GM18511 (cell line): ENCODE data around the gene TSPAN5.
"Not testable (repeated sequence)": the region's sequence is repeated elsewhere in the genome, so short reads cannot be mapped to it uniquely, and the experiment has no call there.

ENCODE experiments used
- ATAC-seq: cut with Tn5 transposase; IDR thresholded peaks from one replicate; pipeline ENCODE4 v1.9.1; 2021; ENCODE audit warnings: mild to moderate bottlenecking, moderate library complexity; ENCODE audit not compliant: unreplicated experiment

The TSPAN5 gene

GRCh38 chr4:98658287-98659105 lies at the start of gene TSPAN5:
Gene TSPAN5, minus strand, starts transcription at chr4:98658611.
- ATAC-seq: peak; percentile 70

- no peak for ATAC-seq
Observed at GRCh38 chr4:98706935-98707334, 48.5 kb upstream of the TSPAN5 start.

GRCh38 chr4:98706200-98706813 lies 47.9 kb upstream of the TSPAN5 start:
- ATAC-seq: no peak

- ATAC-seq: not testable (repeated sequence)
Observed at GRCh38 chr4:98705586-98705985, 47.2 kb upstream of the TSPAN5 start.

- ATAC-seq: no peak
Observed at GRCh38 chr4:98700656-98701055, 42.2 kb upstream of the TSPAN5 start.

GRCh38 chr4:98694076-98694475 lies 35.7 kb upstream of the TSPAN5 start:
- no peak for ATAC-seq

GRCh38 chr4:98692411-98692810 lies 34.0 kb upstream of the TSPAN5 start:
- ATAC-seq: no peak

GRCh38 chr4:98691588-98691987 lies 33.2 kb upstream of the TSPAN5 start:
- no peak for ATAC-seq

GRCh38 chr4:98689507-98690174 lies 31.2 kb upstream of the TSPAN5 start:
- no peak for ATAC-seq

- ATAC-seq: no peak
Observed at GRCh38 chr4:98688411-98689290, 30.2 kb upstream of the TSPAN5 start.

GRCh38 chr4:98687876-98688275 lies 29.5 kb upstream of the TSPAN5 start:
- ATAC-seq: no peak

- no peak for ATAC-seq
Observed at GRCh38 chr4:98686847-98687246, 28.4 kb upstream of the TSPAN5 start.

- ATAC-seq: no peak
Observed at GRCh38 chr4:98686043-98686707, 27.8 kb upstream of the TSPAN5 start.

GRCh38 chr4:98685225-98686042 lies 27.0 kb upstream of the TSPAN5 start:
- no peak for ATAC-seq

- ATAC-seq: no peak
Observed at GRCh38 chr4:98682719-98683118, 24.3 kb upstream of the TSPAN5 start.

GRCh38 chr4:98680806-98681205 lies 22.4 kb upstream of the TSPAN5 start:
- no peak for ATAC-seq

GRCh38 chr4:98679738-98680137 lies 21.3 kb upstream of the TSPAN5 start:
- no peak for ATAC-seq

- no peak for ATAC-seq
Observed at GRCh38 chr4:98677799-98678198, 19.4 kb upstream of the TSPAN5 start.

GRCh38 chr4:98674404-98675173 lies 16.2 kb upstream of the TSPAN5 start:
- no peak for ATAC-seq
